ENCODE results near the gene KLRC3.
"Not testable (repeated sequence)": the region's sequence is repeated elsewhere in the genome, so short reads cannot be mapped to it uniquely, and the experiment has no call there.

Gene KLRC3

DNA sequence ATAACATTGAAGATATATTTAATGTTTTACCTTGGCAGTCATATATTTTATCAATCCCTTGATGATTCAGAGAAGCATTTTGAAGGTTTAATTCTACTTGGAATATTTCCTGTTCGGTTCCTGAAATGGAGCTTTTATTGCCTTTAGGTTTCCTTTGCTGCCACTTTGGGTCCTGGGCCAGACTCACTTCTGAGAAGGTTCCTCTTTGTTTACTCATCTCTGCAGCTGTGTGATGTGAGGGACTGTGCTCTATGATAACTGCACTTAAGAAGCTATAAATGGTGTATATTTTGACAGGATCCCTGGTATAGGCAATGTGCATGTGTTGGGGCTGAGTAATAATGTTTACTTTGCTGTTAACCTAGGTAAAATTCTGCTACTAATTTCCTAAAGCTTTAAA, at the start of gene KLRC3:
TSS of gene KLRC3 (minus strand) at position 262 of the 400 bp plus-strand sequence. CDS start at position 217, 45 bp downstream.
- DNase-seq (ENCODE audit: low read depth in 2 of 2, low spot score in 1 of 2), result not testable (repeated sequence)

DNA sequence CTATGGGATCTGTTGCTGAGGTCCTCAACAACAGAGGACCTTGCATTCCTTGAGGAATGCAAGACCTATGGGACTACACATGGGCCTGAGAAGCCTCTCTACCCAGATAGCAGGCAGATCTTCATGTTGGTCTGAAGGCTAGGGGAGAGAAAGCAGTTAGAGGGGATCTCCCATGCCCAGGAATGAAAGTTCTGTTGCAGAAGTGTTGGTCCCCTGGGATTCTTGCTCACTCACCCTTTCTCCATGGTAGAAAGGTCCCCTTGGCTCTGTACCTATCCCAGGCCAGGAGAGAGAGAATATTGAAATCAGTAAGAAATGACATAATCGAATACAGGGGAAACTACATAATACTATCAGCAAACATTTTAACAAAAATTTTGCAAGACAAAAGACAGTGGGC, 49.3 kb upstream of the KLRC3 start:
- no peak for DNase-seq (ENCODE audit: low read depth in 2 of 2, low spot score in 1 of 2)

- no peak for DNase-seq (ENCODE audit: low read depth in 2 of 2, low spot score in 1 of 2)
These were observed 45.9 kb upstream of the KLRC3 start for GRCh38 chr12:10466311-10466710.

- no peak for DNase-seq (ENCODE audit: low read depth in 2 of 2, low spot score in 1 of 2)
These were observed 37.4 kb upstream of the KLRC3 start for GRCh38 chr12:10457760-10458159.

DNA sequence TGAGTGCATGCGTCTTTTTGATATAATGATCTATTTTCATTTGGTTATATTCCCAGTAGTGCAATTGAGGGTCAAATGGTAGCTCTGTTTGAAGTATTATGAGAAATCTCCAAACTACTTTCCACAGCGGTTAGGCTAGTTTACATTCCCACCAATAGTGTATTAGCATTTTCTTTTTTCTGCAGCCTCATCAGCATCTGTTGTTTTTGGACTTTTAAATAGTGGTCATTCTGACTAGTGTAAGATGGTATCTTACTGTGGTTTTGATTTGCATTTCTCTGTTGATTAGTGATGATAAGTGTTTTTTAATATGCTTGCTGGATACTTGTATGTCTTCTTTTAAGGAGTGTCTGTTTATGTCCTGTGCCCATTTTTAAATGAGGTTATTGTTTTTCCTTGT, 36.5 kb upstream of the KLRC3 start:
- no peak for DNase-seq (ENCODE audit: low read depth in 2 of 2, low spot score in 1 of 2)

- no peak for DNase-seq (ENCODE audit: low read depth in 2 of 2, low spot score in 1 of 2)
These were observed 35.4 kb upstream of the KLRC3 start for GRCh38 chr12:10455766-10456165.

- no peak for DNase-seq (ENCODE audit: low read depth in 2 of 2, low spot score in 1 of 2)
These were observed 34.1 kb upstream of the KLRC3 start for GRCh38 chr12:10454531-10454930.

- no peak for DNase-seq (ENCODE audit: low read depth in 2 of 2, low spot score in 1 of 2)
These were observed 32.8 kb upstream of the KLRC3 start, which contains the start of gene KLRC1 for GRCh38 chr12:10453156-10453555. Gene KLRC1, minus strand, starts transcription at chr12:10453377. Its CDS starts 2,221 bp downstream, at chr12:10451156.

DNA sequence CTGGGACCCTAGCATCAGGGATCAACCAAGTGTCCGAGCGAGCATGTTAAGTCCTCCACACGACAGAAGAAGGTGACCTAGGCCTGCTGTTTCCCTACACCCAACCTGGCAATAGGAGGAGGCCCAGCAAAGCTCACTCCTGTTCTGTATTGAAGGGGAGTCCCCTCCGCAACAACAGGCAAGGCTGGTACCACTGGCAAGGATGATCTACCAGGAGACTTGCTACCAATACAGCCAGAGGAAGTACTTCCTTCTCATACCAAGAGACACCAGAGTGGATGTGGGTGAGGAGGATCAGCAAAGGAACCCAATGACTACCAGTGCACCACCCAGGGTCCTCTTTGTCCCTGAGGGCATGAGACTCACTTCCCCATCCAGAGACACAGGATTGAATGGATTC, 27.8 kb upstream of the KLRC3 start:
- DNase-seq (ENCODE audit: low read depth in 2 of 2, low spot score in 1 of 2), result no peak

GRCh38 chr12:10446052-10446451, 25.7 kb upstream of the KLRC3 start:
- DNase-seq (ENCODE audit: low read depth in 2 of 2, low spot score in 1 of 2), result not testable (repeated sequence)

DNA sequence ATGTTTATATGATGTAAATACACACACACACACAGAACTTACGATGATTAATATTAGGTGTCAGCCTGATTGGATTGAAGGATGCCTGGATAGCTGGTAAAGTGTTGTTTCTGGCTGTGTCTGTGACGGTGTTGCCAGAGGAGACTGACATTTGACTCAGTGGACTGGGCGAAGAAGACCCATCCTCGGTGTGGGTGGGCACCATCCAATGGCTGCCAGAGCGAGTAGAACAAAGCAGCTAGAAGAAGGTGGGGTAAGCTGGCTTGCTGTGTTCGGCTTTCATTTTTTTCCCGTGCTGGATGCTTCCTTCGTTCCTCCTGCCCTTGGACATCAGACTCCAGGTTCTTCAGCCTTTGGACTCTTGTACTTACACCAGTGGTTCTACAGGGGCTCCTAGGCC, 20.7 kb upstream of the KLRC3 start:
- DNase-seq (ENCODE audit: low read depth in 2 of 2, low spot score in 1 of 2), result not testable (repeated sequence)

- DNase-seq (ENCODE audit: low read depth in 2 of 2, low spot score in 1 of 2), result not testable (repeated sequence)
These were observed 19.3 kb upstream of the KLRC3 start for GRCh38 chr12:10439608-10440274.

GRCh38 chr12:10437601-10438000, 17.2 kb upstream of the KLRC3 start:
- not testable (repeated sequence) for DNase-seq (ENCODE audit: low read depth in 2 of 2, low spot score in 1 of 2)

GRCh38 chr12:10435816-10436215, 15.4 kb upstream of the KLRC3 start, which contains the start of gene KLRC2:
Gene KLRC2, minus strand, starts transcription at chr12:10436010. Its CDS starts 24 bp downstream, at chr12:10435986.
- not testable (repeated sequence) for DNase-seq (ENCODE audit: low read depth in 2 of 2, low spot score in 1 of 2)

- not testable (repeated sequence) for DNase-seq (ENCODE audit: low read depth in 2 of 2, low spot score in 1 of 2)
These were observed 10.2 kb upstream of the KLRC3 start for GRCh38 chr12:10430623-10431022.

GRCh38 chr12:10425938-10426337, 5.5 kb upstream of the KLRC3 start:
- not testable (repeated sequence) for DNase-seq (ENCODE audit: low read depth in 2 of 2, low spot score in 1 of 2)

DNA sequence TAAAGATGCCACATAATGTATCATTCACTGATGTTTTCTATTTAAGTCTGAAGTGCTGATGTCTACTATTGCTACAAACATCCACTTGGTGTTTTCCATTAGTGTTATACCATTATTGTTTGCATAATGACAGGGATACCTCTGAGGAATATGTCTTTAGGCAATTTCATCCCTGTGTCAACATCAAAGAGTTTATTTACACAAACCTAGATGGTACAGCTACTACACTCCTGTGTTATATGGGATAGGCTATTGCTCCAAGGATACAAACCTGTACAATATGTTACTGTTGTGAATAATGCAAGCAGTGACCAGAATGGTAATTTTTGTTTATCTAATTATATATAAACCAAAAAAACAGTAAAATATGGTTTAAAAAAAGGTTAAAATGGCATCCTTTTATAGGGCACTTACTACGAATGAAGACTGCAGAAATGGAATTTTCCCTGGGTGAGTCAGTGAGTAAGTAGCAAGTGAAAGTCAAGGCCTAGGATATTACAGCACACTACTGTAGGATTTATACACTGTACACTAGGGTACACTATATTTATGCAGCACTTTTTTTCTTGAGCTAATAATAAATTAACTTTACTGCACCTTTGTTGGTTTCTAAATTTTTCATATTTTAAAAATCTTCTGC, 4.0 kb upstream of the KLRC3 start:
- not testable (repeated sequence) for DNase-seq (ENCODE audit: low read depth in 2 of 2, low spot score in 1 of 2)

DNA sequence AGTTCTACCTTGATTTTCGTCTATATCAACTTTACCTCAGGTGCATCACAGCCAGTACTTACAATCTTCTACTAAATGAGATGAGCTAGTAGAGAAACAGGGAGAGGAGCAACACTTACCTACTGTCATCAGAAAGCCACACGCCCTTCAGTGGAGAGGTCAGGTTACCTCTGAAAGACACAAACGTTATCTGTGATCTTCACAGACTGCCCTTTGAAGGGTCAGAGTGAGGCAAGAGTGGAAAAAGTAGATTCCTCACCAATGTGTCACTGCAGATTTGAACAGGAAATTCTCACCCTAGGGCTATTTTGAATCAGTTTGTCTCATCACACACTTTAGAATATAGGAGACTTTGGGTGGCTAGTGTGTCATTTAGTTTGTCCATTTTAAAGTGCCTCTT, 1.8 kb upstream of the KLRC3 start:
- DNase-seq (ENCODE audit: low read depth in 2 of 2, low spot score in 1 of 2), result not testable (repeated sequence)

GRCh38 chr12:10409392-10409791, 11.0 kb downstream of the KLRC3 start, which contains the start of gene KLRC4:
Gene KLRC4, minus strand, starts transcription at chr12:10409757. Its CDS starts 182 bp downstream, at chr12:10409575.
- no peak for DNase-seq (ENCODE audit: low read depth in 2 of 2, low spot score in 1 of 2)

DNA sequence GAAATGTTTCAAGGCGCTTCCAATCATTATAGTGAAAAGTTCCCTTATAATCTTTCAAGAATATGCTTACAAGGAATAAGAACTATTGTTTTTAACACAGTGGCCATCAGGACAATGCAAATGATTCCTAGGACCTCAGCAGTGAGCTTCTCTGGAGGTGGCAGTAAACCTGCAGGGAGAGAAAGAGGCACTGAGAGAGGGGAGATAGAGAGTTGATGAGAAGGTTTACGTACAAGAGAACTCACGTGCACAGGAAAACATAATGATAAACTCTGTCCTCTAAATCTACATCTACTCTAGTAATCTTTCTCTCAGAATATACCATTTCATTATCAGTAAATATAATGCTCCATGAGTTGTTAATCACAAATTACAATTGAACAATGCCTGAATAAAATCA, 11.6 kb downstream of the KLRC3 start:
- no peak for DNase-seq (ENCODE audit: low read depth in 2 of 2, low spot score in 1 of 2)

- DNase-seq (ENCODE audit: low read depth in 2 of 2, low spot score in 1 of 2), result no peak
These were observed 13.7 kb downstream of the KLRC3 start for GRCh38 chr12:10406725-10407124.

GRCh38 chr12:10405294-10405693, 15.1 kb downstream of the KLRC3 start:
- DNase-seq (ENCODE audit: low read depth in 2 of 2, low spot score in 1 of 2), result no peak

All from stimulated activated CD8-positive, alpha-beta memory T cell treated with anti-CD3 and anti-CD28 coated beads, Interleukin-4, amount 100 ng/mL, for 1 hour (primary cell).